ENCODE measurements around the gene NOL7. TPM values are rescaled to one million over a fixed set of nuclear protein-coding genes. Genes with fewer than 3 reads are reported as not detected.
A peak's percentile ranks its signal among the peaks of the same experiment; 100 is the strongest.

The NOL7 gene
- total RNA-seq, 6 experiments from 2014 or later: 12.9 to 68.2 (median 25.1) TPM

DNA sequence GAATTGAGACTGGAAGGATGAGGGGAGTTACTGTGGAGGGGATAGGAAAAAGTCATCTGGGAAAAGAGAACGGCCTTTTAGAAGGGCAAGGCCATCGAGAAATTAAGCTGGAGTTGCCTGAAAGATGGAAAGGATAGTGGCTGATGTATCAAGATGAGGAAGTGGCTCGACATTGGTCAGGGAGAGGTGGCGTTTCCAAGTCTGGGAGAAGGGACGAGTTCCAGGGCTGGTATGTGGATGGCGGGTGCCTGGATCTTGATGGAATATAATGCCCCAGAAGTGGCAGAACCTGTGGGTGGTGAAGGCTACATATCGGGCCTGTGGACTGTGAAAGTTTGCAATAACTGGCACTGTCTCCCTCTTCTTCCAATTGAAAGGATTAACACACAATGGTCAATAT, 42.9 kb upstream of the NOL7 start:
- Histone ChIP-seq H3K9me3 (no peaks in the 10 kb centered on the region), H3K27ac (peak overlapping the region in 1 of 3 donors; percentile 95), H3K4me1 (peaks cover 0 to 54% (median 9%) of the 10 kb centered on the region in 4 donors), H3K36me3 (no peaks in the 10 kb centered on the region), H3K4me3 (no peak overlapping the region), H3K27me3 (no peaks in the 10 kb centered on the region)
- intact Hi-C loops (cut with DNase I): loop anchor here in 1 of 2 donors (10.0 kb wide), 1 partner anchor 87 kb away; the partner anchor contains the start of gene GFOD1
- DNase-seq: no peak
- TF ChIP-seq, protein P1, sequence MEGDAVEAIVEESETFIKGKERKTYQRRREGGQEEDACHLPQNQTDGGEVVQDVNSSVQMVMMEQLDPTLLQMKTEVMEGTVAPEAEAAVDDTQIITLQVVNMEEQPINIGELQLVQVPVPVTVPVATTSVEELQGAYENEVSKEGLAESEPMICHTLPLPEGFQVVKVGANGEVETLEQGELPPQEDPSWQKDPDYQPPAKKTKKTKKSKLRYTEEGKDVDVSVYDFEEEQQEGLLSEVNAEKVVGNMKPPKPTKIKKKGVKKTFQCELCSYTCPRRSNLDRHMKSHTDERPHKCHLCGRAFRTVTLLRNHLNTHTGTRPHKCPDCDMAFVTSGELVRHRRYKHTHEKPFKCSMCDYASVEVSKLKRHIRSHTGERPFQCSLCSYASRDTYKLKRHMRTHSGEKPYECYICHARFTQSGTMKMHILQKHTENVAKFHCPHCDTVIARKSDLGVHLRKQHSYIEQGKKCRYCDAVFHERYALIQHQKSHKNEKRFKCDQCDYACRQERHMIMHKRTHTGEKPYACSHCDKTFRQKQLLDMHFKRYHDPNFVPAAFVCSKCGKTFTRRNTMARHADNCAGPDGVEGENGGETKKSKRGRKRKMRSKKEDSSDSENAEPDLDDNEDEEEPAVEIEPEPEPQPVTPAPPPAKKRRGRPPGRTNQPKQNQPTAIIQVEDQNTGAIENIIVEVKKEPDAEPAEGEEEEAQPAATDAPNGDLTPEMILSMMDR (IDR thresholded peaks at IDR 0.05): no peak
- TF ChIP-seq POLR2A (IDR thresholded peaks at IDR 0.05): no peak
- WGBS (ENCODE audit: insufficient coverage, low coverage, low lambda C conversion rate, missing lambda C conversion rate): 82% methylated on average over 7 of the region's 7 CpGs
- no peak for ATAC-seq

DNA sequence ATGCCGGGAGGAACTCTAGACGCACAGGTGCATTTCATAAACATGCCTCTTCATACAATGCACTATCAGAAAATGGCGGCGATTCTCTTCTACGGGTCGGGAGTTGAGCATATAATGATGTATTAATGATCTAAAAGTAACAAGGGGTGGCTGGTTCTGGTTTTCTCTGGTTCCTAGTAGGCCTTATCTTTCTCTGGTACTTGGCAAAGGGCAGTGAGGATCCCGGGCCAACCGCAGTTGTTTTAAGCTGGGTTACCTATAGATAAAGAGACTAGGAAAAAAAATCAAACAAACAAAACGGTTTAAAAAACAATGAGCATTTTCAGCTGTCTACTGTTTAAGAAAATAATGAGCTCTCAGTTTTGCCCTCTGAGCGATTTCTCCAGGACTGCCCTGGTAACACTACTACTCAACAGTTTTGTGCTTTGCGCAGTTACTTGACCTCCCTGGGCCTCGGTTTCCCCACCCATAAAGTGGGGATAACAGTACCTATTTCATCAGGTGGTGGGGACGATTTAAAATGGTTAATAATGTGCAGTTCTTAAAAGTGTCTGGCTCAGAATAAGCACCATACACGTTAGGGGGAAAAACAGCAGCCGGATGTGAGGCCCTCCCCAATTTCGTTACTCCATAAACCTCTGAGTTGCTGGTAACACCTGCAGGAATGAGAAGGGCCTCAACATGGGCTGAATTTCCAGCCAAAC, 42.0 kb upstream of the NOL7 start:
- DNase-seq (no peak), ATAC-seq (no peak)
- no peak for TF ChIP-seq POLR2A (IDR thresholded peaks at IDR 0.05)
- TF ChIP-seq, protein P1 (IDR thresholded peaks at IDR 0.05): no peak
- no peaks in the 10 kb centered on the region for H3K36me3 ChIP-seq
- H3K27ac ChIP-seq: peak overlapping the region; percentile 95 to 98 (median 96)
- 43% methylated on average over 12 of the region's 16 CpGs for WGBS (ENCODE audit: insufficient coverage, low coverage, low lambda C conversion rate, missing lambda C conversion rate)
- H3K9me3 ChIP-seq: no peaks in the 10 kb centered on the region
- intact Hi-C loops (cut with DNase I): loop anchor here in 1 of 2 donors (10.0 kb wide), 1 partner anchor 88 kb away; the partner anchor contains the start of gene GFOD1
- H3K27me3 ChIP-seq: no peaks in the 10 kb centered on the region
- peak overlapping the region; percentile 77 to 89 (median 89) for H3K4me3 ChIP-seq
- peaks cover 0 to 53% (median 9%) of the 10 kb centered on the region in 4 donors for H3K4me1 ChIP-seq

DNA sequence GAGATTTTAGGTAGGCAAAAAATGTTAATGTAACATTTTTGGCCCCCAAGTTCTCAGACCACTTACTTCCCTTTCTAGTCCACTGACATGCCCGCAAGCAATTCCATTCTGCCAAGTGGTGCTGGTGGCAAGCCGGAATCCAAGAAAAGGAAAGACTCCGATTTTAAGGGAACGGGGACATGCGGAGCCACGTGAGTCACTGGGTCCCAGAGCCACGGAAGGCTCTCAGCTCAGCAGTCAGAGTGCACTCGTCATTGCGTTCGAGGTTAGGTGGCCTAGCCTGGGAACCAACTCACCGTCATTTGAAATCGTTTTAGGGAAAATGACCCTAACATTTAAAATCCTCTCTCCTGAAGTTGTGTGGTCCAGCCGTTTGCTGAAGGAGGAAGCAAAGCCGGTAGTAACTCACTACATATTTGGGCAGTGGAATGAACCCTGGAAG, 41.4 kb upstream of the NOL7 start:
- no peaks in the 10 kb centered on the region for H3K27me3 ChIP-seq
- peak overlapping the region; percentile 77 to 89 (median 89) for H3K4me3 ChIP-seq
- WGBS (ENCODE audit: insufficient coverage, low coverage, low lambda C conversion rate, missing lambda C conversion rate): 6% methylated on average over 14 of the region's 14 CpGs
- H3K9me3 ChIP-seq: no peaks in the 10 kb centered on the region
- TF ChIP-seq POLR2A (IDR thresholded peaks at IDR 0.05): no peak
- TF ChIP-seq, protein P1 (IDR thresholded peaks at IDR 0.05): no peak
- ATAC-seq: peak in 2 of 4 donors; percentile 7 to 15
- peak overlapping the region; percentile 95 to 98 (median 96) for H3K27ac ChIP-seq
- H3K4me1 ChIP-seq: peaks cover 0 to 50% (median 8%) of the 10 kb centered on the region in 4 donors
- no peaks in the 10 kb centered on the region for H3K36me3 ChIP-seq
- intact Hi-C loops (cut with DNase I): loop anchor here in 1 of 2 donors (10.0 kb wide), 1 partner anchor 89 kb away; the partner anchor contains the start of gene GFOD1
- peak; percentile 42 to 62 (median 54) for DNase-seq

DNA sequence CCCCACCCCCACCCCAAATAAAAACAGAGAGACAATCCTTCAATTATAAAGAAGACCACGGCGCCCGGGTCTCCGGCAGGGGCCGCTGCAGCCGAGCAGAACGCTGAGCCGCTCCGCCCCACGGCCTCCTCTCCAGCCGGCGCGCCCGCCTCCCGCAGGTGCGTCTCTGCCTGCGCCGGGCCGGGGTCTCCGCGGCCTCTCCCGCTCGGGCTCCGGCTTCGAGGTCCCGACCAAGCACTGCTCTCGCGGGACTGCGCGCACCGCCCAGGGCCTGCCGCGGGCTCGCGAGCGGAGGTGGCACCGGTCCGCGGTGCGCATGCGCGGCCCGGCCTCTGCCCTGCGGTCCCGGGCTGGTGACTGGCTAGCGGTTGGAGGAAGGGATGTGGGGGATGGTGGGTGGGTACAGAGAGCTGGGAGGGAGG, 41.0 kb upstream of the NOL7 start:
- DNase-seq (peak; percentile 96 to 98 (median 96)), ATAC-seq (peak; percentile 88 to 95 (median 90))
- TF ChIP-seq POLR2A (IDR thresholded peaks at IDR 0.05): peak; percentile 85
- TF ChIP-seq, protein P1 (IDR thresholded peaks at IDR 0.05): peak; percentile 47 to 52 (median 48)
- H3K27ac ChIP-seq: peak overlapping the region; percentile 95 to 98 (median 96)
- H3K4me1 ChIP-seq: peaks cover 0 to 45% (median 6%) of the 10 kb centered on the region in 4 donors
- intact Hi-C loops (cut with DNase I): loop anchor here in 1 of 2 donors (10.0 kb wide), 1 partner anchor 89 kb away; the partner anchor contains the start of gene GFOD1
- H3K4me3 ChIP-seq: peak overlapping the region; percentile 77 to 89 (median 89)
- no peaks in the 10 kb centered on the region for H3K27me3 ChIP-seq
- under 1% methylated on average over 22 of the region's 46 CpGs for WGBS (ENCODE audit: insufficient coverage, low coverage, low lambda C conversion rate, missing lambda C conversion rate)
- H3K9me3 ChIP-seq: no peaks in the 10 kb centered on the region
- no peaks in the 10 kb centered on the region for H3K36me3 ChIP-seq
